WERI-Rb-1 (cell line): Measurements from ENCODE around the gene KNTC1.
"Not testable (repeated sequence)": the region's sequence is repeated elsewhere in the genome, so short reads cannot be mapped to it uniquely, and the experiment has no call there.

Experiments used
- DNase-seq: peaks from one replicate; pipeline ENCODE4 v3.0.0-alpha.2; 2020
- H3K27ac ChIP-seq: fragments of 250-450 bp; sonication (Bioruptor Pico); 2 replicates; pipeline ENCODE4 v1.5.1; 2020; ENCODE audit warnings: mild to moderate bottlenecking, moderate library complexity
- H3K27me3 ChIP-seq: fragments of 250-450 bp; sonication (Bioruptor Pico); 2 replicates; pipeline ENCODE4 v1.5.1; 2021; ENCODE audit warnings: mild to moderate bottlenecking, low read depth, moderate library complexity; ENCODE audit not compliant: insufficient read depth, severe bottlenecking
- H3K36me3 ChIP-seq: fragments of 250-450 bp; sonication (Bioruptor Pico); 2 replicates; pipeline ENCODE4 v1.5.1; 2020; ENCODE audit warnings: mild to moderate bottlenecking, moderate library complexity
- H3K4me3 ChIP-seq: 2 replicates; pipeline ENCODE4 v1.5.1; 2011; ENCODE audit warnings: low read depth, mild to moderate bottlenecking, control low read depth, low read length
- H3K9me3 ChIP-seq: fragments of 250-450 bp; sonication (Bioruptor Pico); 2 replicates; pipeline ENCODE4 v1.5.1; 2021; ENCODE audit warnings: mild to moderate bottlenecking, moderate library complexity; ENCODE audit not compliant: severe bottlenecking
- CTCF ChIP-seq: IDR thresholded peaks from 2 replicates; pipeline ENCODE4 v1.5.1; 2011; ENCODE audit warnings: low read depth, mild to moderate bottlenecking, control low read depth, inconsistent platforms, low read length

The KNTC1 gene

GRCh38 chr12:122643207-122643805 lies 116.3 kb downstream of the KNTC1 start:
- no peak for TF ChIP-seq CTCF
- no peaks in the 10 kb centered on the region for H3K9me3 ChIP-seq
- H3K36me3 ChIP-seq, result no peaks in the 10 kb centered on the region
- H3K27ac ChIP-seq, result no peak overlapping the region
- no peak overlapping the region for H3K4me3 ChIP-seq
- H3K27me3 ChIP-seq, result no peaks in the 10 kb centered on the region
- no peak for DNase-seq

GRCh38 chr12:122646517-122647217 lies 119.6 kb downstream of the KNTC1 start:
- H3K4me3 ChIP-seq, result no peak overlapping the region
- H3K27ac ChIP-seq, result no peak overlapping the region
- no peaks in the 10 kb centered on the region for H3K9me3 ChIP-seq
- TF ChIP-seq CTCF, result no peak
- no peaks in the 10 kb centered on the region for H3K27me3 ChIP-seq
- no peak for DNase-seq
- no peaks in the 10 kb centered on the region for H3K36me3 ChIP-seq

GRCh38 chr12:122651520-122652224 lies 124.6 kb downstream of the KNTC1 start:
- Histone ChIP-seq H3K27me3 (no peaks in the 10 kb centered on the region), H3K27ac (no peak overlapping the region), H3K36me3 (peaks cover under 1% of the 10 kb centered on the region), H3K4me3 (no peak overlapping the region), H3K9me3 (no peaks in the 10 kb centered on the region)
- no peak for TF ChIP-seq CTCF
- DNase-seq, result no peak

GRCh38 chr12:122653291-122653690 lies 126.2 kb downstream of the KNTC1 start:
- H3K27me3 ChIP-seq, H3K4me3 ChIP-seq, DNase-seq, H3K27ac ChIP-seq, H3K9me3 ChIP-seq, H3K36me3 ChIP-seq: not testable (repeated sequence)

- TF ChIP-seq CTCF, result no peak
- no peaks in the 10 kb centered on the region for H3K9me3 ChIP-seq
Measured at GRCh38 chr12:122656298-122656697, 129.2 kb downstream of the KNTC1 start.

GRCh38 chr12:122659579-122659978 lies 132.5 kb downstream of the KNTC1 start:
- Histone ChIP-seq H3K27ac (no peak overlapping the region), H3K36me3 (peaks cover 5% of the 10 kb centered on the region), H3K9me3 (no peaks in the 10 kb centered on the region), H3K4me3 (no peak overlapping the region), H3K27me3 (no peaks in the 10 kb centered on the region)
- TF ChIP-seq CTCF, result no peak
- DNase-seq, result no peak

More at GRCh38 chr12:122656298-122656697, 129.2 kb downstream of the KNTC1 start:
- Histone ChIP-seq H3K36me3 (peaks cover 5% of the 10 kb centered on the region), H3K27ac (no peak overlapping the region), H3K27me3 (no peaks in the 10 kb centered on the region), H3K4me3 (no peak overlapping the region)
- DNase-seq, result no peak
